Type B pancreatic cell (in vitro differentiated cells): ENCODE measurements around the gene MYL6. TPM values are rescaled to one million over a fixed set of nuclear protein-coding genes. Genes with fewer than 3 reads are reported as not detected.

Source experiments
- DNase-seq: peaks from one replicate; pipeline ENCODE4 v3.0.0; 2021; ENCODE audit warnings: mixed read lengths; ENCODE audit not compliant: unreplicated experiment; ENCODE audit errors: extremely low spot score
- H3K27ac Mint-ChIP-seq: 2 replicates; pipeline ENCODE4 v1.8.0; 2021; ENCODE audit warnings: mild to moderate bottlenecking, mixed read lengths
- H3K27me3 Mint-ChIP-seq: 2 replicates; pipeline ENCODE4 v1.8.0; 2021; ENCODE audit warnings: mixed read lengths
- H3K36me3 Mint-ChIP-seq: 2 replicates; pipeline ENCODE4 v1.8.0; 2021; ENCODE audit warnings: mixed read lengths
- H3K4me1 Mint-ChIP-seq: one replicate; pipeline ENCODE4 v1.8.0; 2021; ENCODE audit warnings: mixed read lengths; ENCODE audit not compliant: unreplicated experiment
- H3K4me3 Mint-ChIP-seq: 2 replicates; pipeline ENCODE4 v1.8.0; 2021; ENCODE audit warnings: mild to moderate bottlenecking, mixed read lengths
- H3K9me3 Mint-ChIP-seq: 2 replicates; pipeline ENCODE4 v1.8.0; 2021; ENCODE audit warnings: mixed read lengths
- total RNA-seq: library from RNA; stranded (reverse); gene quantifications from 2 replicates; pipeline ENCODE4 v1.2.1, GENCODE V29; 2021; ENCODE audit warnings: low replicate concordance
- TF ChIP-seq, protein P1 (sequence below): fragments of 200-600 bp; sonication (generic); conservative IDR thresholded peaks from 2 replicates; pipeline ENCODE4 v1.5.0; 2021; ENCODE audit warnings: antibody characterized with exemption, mild to moderate bottlenecking

The MYL6 gene
- total RNA-seq, 1 donor from 2014 or later: 1,223 TPM

DNA sequence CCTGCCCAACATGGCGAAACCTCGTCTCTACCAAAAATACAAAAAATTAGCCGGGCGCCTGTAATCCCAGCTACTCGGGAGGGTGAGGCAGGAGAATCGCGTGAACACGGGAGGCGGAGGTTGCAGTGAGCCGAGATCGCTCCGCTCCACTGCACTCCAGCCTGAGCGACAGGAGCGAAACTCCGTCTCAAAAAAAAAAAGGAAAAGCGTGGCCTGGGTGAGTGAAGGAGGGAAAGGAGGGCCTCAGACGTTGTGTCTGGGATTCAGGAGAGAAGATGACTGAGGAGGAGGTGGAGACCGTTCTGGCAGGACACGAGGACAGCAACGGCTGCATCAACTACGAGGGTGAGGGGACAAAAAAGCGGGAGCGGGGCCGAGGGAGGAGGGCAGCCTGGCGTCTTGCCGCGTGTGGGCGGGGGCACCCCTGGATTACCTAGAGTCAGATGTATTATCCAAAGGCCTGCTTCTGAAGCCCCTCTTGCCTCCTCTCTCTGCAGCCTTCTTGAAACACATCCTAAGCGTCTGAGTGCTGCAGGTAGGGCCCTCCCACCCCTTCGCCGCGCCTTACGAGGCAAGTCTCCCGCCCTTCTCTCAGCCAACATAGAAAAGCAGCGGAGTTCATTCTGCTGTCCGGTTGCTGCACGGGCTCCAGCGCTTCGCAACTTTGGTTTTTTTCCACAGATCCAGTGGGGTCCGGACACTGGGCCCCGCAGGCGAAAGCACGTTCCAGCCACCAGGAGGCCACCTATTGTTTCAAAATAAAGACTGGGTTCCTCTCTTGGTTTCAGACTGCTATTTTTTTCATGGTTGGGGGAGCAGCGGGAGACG lies 744 bp upstream of the MYL6 start:
- Mint-ChIP-seq H3K9me3 (no peaks in the 10 kb centered on the region), H3K4me1 (peaks cover 52% of the 10 kb centered on the region), H3K27me3 (peaks cover 3% of the 10 kb centered on the region), H3K36me3 (peaks cover 37% of the 10 kb centered on the region), H3K27ac (peak overlapping the region; percentile 100), H3K4me3 (peak overlapping the region; percentile 100)
- DNase-seq: peak; percentile 80
- TF ChIP-seq, protein P1, sequence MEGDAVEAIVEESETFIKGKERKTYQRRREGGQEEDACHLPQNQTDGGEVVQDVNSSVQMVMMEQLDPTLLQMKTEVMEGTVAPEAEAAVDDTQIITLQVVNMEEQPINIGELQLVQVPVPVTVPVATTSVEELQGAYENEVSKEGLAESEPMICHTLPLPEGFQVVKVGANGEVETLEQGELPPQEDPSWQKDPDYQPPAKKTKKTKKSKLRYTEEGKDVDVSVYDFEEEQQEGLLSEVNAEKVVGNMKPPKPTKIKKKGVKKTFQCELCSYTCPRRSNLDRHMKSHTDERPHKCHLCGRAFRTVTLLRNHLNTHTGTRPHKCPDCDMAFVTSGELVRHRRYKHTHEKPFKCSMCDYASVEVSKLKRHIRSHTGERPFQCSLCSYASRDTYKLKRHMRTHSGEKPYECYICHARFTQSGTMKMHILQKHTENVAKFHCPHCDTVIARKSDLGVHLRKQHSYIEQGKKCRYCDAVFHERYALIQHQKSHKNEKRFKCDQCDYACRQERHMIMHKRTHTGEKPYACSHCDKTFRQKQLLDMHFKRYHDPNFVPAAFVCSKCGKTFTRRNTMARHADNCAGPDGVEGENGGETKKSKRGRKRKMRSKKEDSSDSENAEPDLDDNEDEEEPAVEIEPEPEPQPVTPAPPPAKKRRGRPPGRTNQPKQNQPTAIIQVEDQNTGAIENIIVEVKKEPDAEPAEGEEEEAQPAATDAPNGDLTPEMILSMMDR: peak; percentile 77

DNA sequence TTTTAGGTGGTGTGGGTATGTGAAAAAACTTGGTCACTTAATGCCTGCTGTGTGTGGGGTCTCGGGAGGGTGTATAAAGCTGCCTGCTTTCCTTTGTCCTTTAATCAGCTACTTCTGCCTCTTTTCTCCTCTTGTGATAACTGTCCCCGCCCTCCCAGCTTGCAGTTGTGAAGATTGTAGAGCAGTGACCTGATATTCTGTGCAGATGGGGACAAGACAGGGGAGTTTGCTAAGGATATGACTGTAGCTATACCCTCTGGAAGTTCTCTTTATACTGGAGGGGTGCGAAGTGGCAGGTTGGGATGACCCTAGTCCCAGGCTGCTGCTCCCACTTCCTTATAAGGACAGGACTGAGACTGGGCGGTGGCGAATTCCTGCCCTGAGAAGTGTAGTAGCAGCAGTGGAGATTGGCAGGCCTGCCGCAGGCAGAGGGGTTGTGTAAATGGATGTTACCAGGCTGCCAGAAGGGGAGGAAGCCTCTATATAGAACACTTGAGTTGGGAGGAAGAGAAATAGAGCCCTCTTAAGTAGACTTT lies 835 bp downstream of the MYL6 start:
- Mint-ChIP-seq H3K4me1 (peaks cover 48% of the 10 kb centered on the region), H3K27ac (peak overlapping the region; percentile 100), H3K27me3 (peaks cover 3% of the 10 kb centered on the region), H3K4me3 (peak overlapping the region; percentile 100), H3K9me3 (no peaks in the 10 kb centered on the region), H3K36me3 (peaks cover 48% of the 10 kb centered on the region)
- TF ChIP-seq, protein P1: no peak
- no peak for DNase-seq

DNA sequence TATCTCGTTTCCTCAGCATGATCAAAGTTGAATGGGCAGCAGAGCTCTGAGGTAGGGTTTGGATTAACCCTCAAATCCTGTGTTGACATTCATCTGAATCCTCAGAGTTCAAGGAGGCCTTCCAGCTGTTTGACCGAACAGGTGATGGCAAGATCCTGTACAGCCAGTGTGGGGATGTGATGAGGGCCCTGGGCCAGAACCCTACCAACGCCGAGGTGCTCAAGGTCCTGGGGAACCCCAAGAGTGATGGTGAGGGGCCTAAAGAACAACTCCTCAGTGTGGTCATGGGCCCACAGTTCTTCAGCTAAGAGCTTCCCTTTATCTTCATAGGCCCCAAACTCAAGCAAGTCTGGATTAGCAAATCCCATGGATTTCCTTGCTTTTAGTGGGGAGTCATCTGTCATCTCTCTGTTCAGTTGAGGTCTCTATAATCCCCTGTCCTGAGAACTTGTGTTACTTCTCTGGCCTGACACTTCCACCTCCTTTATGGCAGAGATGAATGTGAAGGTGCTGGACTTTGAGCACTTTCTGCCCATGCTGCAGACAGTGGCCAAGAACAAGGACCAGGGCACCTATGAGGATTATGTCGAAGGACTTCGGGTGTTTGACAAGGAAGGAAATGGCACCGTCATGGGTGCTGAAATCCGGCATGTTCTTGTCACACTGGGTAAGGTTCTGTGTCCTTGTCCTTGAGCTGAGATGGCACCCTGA lies 1.5 kb downstream of the MYL6 start:
- TF ChIP-seq, protein P1: no peak
- Mint-ChIP-seq H3K27me3 (peaks cover 3% of the 10 kb centered on the region), H3K4me1 (peaks cover 48% of the 10 kb centered on the region)

DNA sequence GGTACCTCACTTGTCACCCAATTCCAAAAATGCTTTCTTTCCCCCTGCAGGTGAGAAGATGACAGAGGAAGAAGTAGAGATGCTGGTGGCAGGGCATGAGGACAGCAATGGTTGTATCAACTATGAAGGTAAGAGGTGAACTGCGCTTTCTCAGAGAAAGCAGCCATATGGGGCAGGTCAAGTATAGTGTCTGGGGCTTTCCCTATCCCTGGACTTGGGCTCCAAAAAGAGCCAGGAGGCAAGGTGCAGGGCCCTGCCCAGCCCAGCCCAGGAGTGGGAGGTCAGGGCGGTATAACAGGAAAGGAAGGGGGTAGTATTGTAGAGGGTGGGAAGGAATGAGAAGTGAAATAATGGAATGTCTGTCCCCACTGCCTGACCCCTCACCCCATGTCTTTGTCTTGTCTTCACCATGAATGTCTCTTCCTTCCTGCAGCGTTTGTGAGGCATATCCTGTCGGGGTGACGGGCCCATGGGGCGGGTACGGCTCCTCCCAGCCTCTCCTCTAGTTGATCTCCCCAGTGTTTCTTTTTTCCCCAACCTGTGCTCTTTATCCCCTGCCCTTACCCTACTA lies 2.1 kb downstream of the MYL6 start:
- Mint-ChIP-seq H3K27ac (peak overlapping the region; percentile 100), H3K4me3 (peak overlapping the region; percentile 100), H3K27me3 (peaks cover 3% of the 10 kb centered on the region), H3K4me1 (peaks cover 46% of the 10 kb centered on the region), H3K9me3 (no peaks in the 10 kb centered on the region), H3K36me3 (peaks cover 51% of the 10 kb centered on the region)
- TF ChIP-seq, protein P1: no peak
- no peak for DNase-seq

More for the DNA sequence above, 1.5 kb downstream of the MYL6 start:
- no peak for DNase-seq
- H3K27ac Mint-ChIP-seq: peak overlapping the region; percentile 100
- no peaks in the 10 kb centered on the region for H3K9me3 Mint-ChIP-seq
- H3K36me3 Mint-ChIP-seq: peaks cover 54% of the 10 kb centered on the region
- H3K4me3 Mint-ChIP-seq: peak overlapping the region; percentile 100

DNA sequence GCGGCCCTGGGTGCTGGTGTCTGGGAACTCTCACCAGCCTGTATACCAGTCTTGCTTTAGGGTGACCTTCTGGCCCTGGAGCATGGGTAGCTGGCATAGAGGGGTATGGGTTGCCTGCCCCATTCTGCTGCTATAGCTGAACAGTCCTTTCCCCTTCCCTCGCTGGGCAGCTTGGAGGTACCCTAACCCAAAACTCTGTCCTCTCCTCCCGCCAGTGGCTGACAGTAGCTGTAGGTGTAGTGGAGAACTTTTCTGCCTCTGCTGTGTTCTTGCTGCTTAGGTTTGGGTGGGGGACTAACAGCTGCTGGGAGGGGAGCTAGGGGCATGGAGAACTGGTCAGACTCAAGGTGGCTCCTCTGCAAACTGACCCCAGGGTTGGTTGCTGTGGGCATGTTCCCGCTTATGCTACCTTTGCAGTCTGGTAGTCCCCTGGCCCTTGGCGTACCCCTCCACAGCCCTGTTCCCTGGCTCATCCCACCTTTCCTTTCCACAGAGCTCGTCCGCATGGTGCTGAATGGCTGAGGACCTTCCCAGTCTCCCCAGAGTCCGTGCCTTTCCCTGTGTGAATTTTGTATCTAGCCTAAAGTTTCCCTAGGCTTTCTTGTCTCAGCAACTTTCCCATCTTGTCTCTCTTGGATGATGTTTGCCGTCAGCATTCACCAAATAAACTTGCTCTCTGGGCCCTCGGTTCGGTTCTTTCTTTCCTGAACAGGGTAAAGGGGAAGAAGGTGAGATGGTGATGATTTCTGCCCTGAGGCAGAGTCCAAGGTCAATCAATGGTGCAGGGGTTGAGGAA lies 2.9 kb downstream of the MYL6 start:
- H3K4me3 Mint-ChIP-seq: peak overlapping the region; percentile 100
- DNase-seq: no peak
- H3K9me3 Mint-ChIP-seq: no peaks in the 10 kb centered on the region
- TF ChIP-seq, protein P1: no peak
- peak overlapping the region; percentile 100 for H3K27ac Mint-ChIP-seq
- H3K4me1 Mint-ChIP-seq: peaks cover 45% of the 10 kb centered on the region
- H3K36me3 Mint-ChIP-seq: peaks cover 55% of the 10 kb centered on the region
- peaks cover 3% of the 10 kb centered on the region for H3K27me3 Mint-ChIP-seq
